Progenitor cell of endocrine pancreas (in vitro differentiated cells): ENCODE measurements around the gene LLGL1. TPM values are rescaled to one million over a fixed set of nuclear protein-coding genes. Genes with fewer than 3 reads are reported as not detected.

ENCODE experiments used
- DNase-seq: peaks from one replicate; pipeline ENCODE4 v3.0.0; 2021; ENCODE audit warnings: low spot score; ENCODE audit not compliant: unreplicated experiment
- H3K27ac Mint-ChIP-seq: 2 replicates; pipeline ENCODE4 v1.8.0; 2021; ENCODE audit warnings: mild to moderate bottlenecking, moderate library complexity, mixed read lengths
- H3K27me3 Mint-ChIP-seq: 2 replicates; pipeline ENCODE4 v1.8.0; 2021; ENCODE audit warnings: mixed read lengths
- H3K36me3 Mint-ChIP-seq: 2 replicates; pipeline ENCODE4 v1.8.0; 2022; ENCODE audit warnings: mixed read lengths; ENCODE audit not compliant: insufficient read depth
- H3K4me1 Mint-ChIP-seq: 2 replicates; pipeline ENCODE4 v1.8.0; 2021; ENCODE audit warnings: low read depth, mixed read lengths
- H3K4me3 Mint-ChIP-seq: 2 replicates; pipeline ENCODE4 v1.8.0; 2021; ENCODE audit warnings: low read depth, mild to moderate bottlenecking, moderate library complexity, mixed read lengths
- H3K9me3 Mint-ChIP-seq: 2 replicates; pipeline ENCODE4 v1.8.0; 2021; ENCODE audit warnings: low read depth, mixed read lengths
- CTCF ChIP-seq: fragments of 200-600 bp; sonication (generic); IDR thresholded peaks from one replicate; pipeline ENCODE4 v1.5.0; 2021; ENCODE audit warnings: antibody characterized with exemption, mild to moderate bottlenecking; ENCODE audit not compliant: unreplicated experiment
- total RNA-seq: library from RNA; stranded (reverse); gene quantifications from 2 replicates; pipeline ENCODE4 v1.2.1, GENCODE V29; 2021

LLGL1 gene
- total RNA-seq, 1 donor from 2014 or later = 76.7 TPM

GRCh38 chr17:18194804-18195203 lies 30.6 kb upstream of the LLGL1 start:
- Mint-ChIP-seq H3K9me3 (no peaks in the 10 kb centered on the region), H3K4me3 (no peak overlapping the region), H3K36me3 (peaks cover 19% of the 10 kb centered on the region), H3K27ac (peak overlapping the region; percentile 52), H3K27me3 (no peaks in the 10 kb centered on the region), H3K4me1 (peaks cover 7% of the 10 kb centered on the region)
- no peak for TF ChIP-seq CTCF
- DNase-seq = no peak

- no peak overlapping the region for H3K4me3 Mint-ChIP-seq
- no peak for DNase-seq
- peaks cover 7% of the 10 kb centered on the region for H3K4me1 Mint-ChIP-seq
- H3K27me3 Mint-ChIP-seq = no peaks in the 10 kb centered on the region
- H3K9me3 Mint-ChIP-seq = no peaks in the 10 kb centered on the region
- TF ChIP-seq CTCF = no peak
- no peak overlapping the region for H3K27ac Mint-ChIP-seq
- H3K36me3 Mint-ChIP-seq = peaks cover 17% of the 10 kb centered on the region
These were observed 30.2 kb upstream of the LLGL1 start for GRCh38 chr17:18195246-18195645.

GRCh38 chr17:18197535-18198194 lies 27.8 kb upstream of the LLGL1 start:
- no peak overlapping the region for H3K27ac Mint-ChIP-seq
- H3K36me3 Mint-ChIP-seq = peaks cover 15% of the 10 kb centered on the region
- TF ChIP-seq CTCF = no peak

GRCh38 chr17:18198530-18198929 lies 26.9 kb upstream of the LLGL1 start:
- Mint-ChIP-seq H3K4me1 (peaks cover 3% of the 10 kb centered on the region), H3K4me3 (no peak overlapping the region), H3K27me3 (no peaks in the 10 kb centered on the region), H3K36me3 (peaks cover 17% of the 10 kb centered on the region), H3K9me3 (no peaks in the 10 kb centered on the region), H3K27ac (no peak overlapping the region)
- no peak for TF ChIP-seq CTCF
- no peak for DNase-seq

More at GRCh38 chr17:18197535-18198194, 27.8 kb upstream of the LLGL1 start:
- H3K4me1 Mint-ChIP-seq = no peaks in the 10 kb centered on the region
- no peak overlapping the region for H3K4me3 Mint-ChIP-seq
- DNase-seq = no peak
- no peaks in the 10 kb centered on the region for H3K9me3 Mint-ChIP-seq
- no peaks in the 10 kb centered on the region for H3K27me3 Mint-ChIP-seq

GRCh38 chr17:18201108-18201507 lies 24.3 kb upstream of the LLGL1 start:
- DNase-seq = no peak
- peak overlapping the region; percentile 62 for H3K27ac Mint-ChIP-seq
- peaks cover 3% of the 10 kb centered on the region for H3K4me1 Mint-ChIP-seq
- TF ChIP-seq CTCF = no peak
- peaks cover 12% of the 10 kb centered on the region for H3K36me3 Mint-ChIP-seq
- H3K4me3 Mint-ChIP-seq = no peak overlapping the region
- H3K27me3 Mint-ChIP-seq = no peaks in the 10 kb centered on the region
- H3K9me3 Mint-ChIP-seq = no peaks in the 10 kb centered on the region
